Measurements from ENCODE around the gene ADAMTS17. TPM values are rescaled to one million over a fixed set of nuclear protein-coding genes. Genes with fewer than 3 reads are reported as not detected.

Gene ADAMTS17
- total RNA-seq, 2 experiments from 2014 or later: 0.99 to 1.2 TPM

- intact Hi-C loops (cut with micrococcal nuclease): no loop called here
- ChIA-PET POLR2A (no interaction called here), CTCF (no interaction called here)
- Mint-ChIP-seq H3K9me3 (no peaks in the 10 kb centered on the region), H3K27ac (no peak overlapping the region), H3K4me3 (no peak overlapping the region), H3K27me3 (no peaks in the 10 kb centered on the region), H3K4me1 (ENCODE audit: low read depth) (no peaks in the 10 kb centered on the region), H3K36me3 (no peaks in the 10 kb centered on the region)
- DNase-seq: no peak
These were observed 363.3 kb downstream of the ADAMTS17 start for GRCh38 chr15:99978426-99978825.

GRCh38 chr15:99977929-99978328 is 363.8 kb downstream of the ADAMTS17 start:
- H3K9me3 Mint-ChIP-seq: no peaks in the 10 kb centered on the region
- intact Hi-C loops (cut with micrococcal nuclease): no loop called here
- no peak overlapping the region for H3K27ac Mint-ChIP-seq
- H3K36me3 Mint-ChIP-seq: no peaks in the 10 kb centered on the region
- no peak overlapping the region for H3K4me3 Mint-ChIP-seq
- ChIA-PET POLR2A (no interaction called here), CTCF (interaction anchor here (0.6 kb wide), 1 partner anchor 705 kb away, joined by 3 read pairs; no protein-coding TSS in a partner anchor)
- H3K27me3 Mint-ChIP-seq: no peaks in the 10 kb centered on the region
- no peak for DNase-seq
- H3K4me1 Mint-ChIP-seq (ENCODE audit: low read depth): no peaks in the 10 kb centered on the region

DNA sequence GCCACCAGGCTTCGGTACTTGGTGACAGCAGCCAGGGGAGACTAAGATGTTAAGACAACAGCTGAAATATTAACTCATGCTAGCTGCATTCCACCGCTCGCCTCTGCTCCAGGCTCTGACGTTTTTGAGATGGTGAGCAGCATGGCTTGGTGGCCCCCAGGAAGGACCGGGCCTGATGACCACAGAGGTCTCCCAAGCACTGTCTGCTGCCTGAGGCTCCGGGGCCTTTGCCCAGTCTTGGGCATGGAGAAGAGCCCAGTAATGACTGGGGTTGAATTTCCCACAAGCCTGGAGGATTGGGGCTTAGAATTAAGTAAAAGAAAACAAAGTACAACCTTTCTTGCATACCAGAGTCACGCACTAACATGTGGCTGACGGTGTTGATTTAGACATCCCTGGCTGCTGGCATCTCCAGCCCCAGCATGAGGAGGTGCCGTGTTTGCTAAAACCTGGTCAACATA is 364.9 kb downstream of the ADAMTS17 start:
- no peaks in the 10 kb centered on the region for H3K36me3 Mint-ChIP-seq
- DNase-seq: no peak
- no peaks in the 10 kb centered on the region for H3K4me1 Mint-ChIP-seq (ENCODE audit: low read depth)
- intact Hi-C loops (cut with micrococcal nuclease): no loop called here
- no peak overlapping the region for H3K27ac Mint-ChIP-seq
- H3K9me3 Mint-ChIP-seq: no peaks in the 10 kb centered on the region
- H3K27me3 Mint-ChIP-seq: no peaks in the 10 kb centered on the region
- ChIA-PET CTCF (no interaction called here), POLR2A (no interaction called here)
- H3K4me3 Mint-ChIP-seq: no peak overlapping the region

DNA sequence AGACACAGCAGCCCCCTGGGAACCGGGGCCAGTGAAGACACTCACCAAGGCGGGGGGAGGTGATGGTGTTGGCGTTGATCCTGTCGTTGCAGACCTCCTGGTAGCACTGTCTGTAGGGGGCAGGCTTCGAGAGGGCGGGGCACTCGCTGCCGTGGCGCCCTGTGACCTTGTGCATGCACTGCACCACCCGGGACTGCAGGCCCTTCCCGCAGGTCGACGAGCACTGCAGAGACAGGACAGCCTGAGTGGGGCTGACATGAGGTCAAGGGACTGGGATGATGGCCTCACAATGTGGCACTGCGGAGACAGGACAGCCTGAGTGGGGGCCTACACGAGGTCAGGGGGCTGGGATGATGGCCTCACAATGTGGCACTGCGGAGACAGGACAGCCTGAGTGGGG is 365.8 kb downstream of the ADAMTS17 start:
- DNase-seq: no peak
- Mint-ChIP-seq H3K4me3 (no peak overlapping the region), H3K27me3 (no peaks in the 10 kb centered on the region), H3K9me3 (no peaks in the 10 kb centered on the region), H3K36me3 (no peaks in the 10 kb centered on the region), H3K4me1 (ENCODE audit: low read depth) (no peaks in the 10 kb centered on the region), H3K27ac (no peak overlapping the region)
- intact Hi-C loops (cut with micrococcal nuclease): no loop called here
- CTCF ChIA-PET: no interaction called here
- POLR2A ChIA-PET: no interaction called here

DNA sequence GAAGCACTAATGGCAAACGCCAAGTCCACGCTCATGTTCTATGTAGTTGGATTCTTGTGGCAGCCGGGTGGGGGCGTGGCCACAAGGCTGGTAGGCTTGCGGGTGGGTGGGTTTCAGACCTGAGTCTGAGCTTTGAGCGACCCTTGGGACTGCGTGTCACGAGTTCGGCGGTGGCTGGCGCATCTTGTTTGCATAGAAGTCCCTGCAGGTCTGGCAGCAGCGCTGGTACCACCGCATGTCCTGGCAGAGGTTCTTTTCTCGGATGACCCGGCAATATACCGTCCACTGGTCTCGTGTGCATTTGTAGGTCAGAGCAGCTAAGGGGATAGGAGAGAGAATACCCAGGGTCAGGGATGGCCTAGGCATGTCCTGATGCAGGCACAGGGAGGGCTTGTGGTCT is 367.5 kb downstream of the ADAMTS17 start:
- ChIA-PET CTCF (no interaction called here), POLR2A (no interaction called here)
- H3K4me3 Mint-ChIP-seq: no peak overlapping the region
- no peak for DNase-seq
- intact Hi-C loops (cut with micrococcal nuclease): no loop called here
- no peak overlapping the region for H3K27ac Mint-ChIP-seq
- H3K4me1 Mint-ChIP-seq (ENCODE audit: low read depth): no peaks in the 10 kb centered on the region
- H3K27me3 Mint-ChIP-seq: no peaks in the 10 kb centered on the region
- no peaks in the 10 kb centered on the region for H3K36me3 Mint-ChIP-seq
- no peaks in the 10 kb centered on the region for H3K9me3 Mint-ChIP-seq

DNA sequence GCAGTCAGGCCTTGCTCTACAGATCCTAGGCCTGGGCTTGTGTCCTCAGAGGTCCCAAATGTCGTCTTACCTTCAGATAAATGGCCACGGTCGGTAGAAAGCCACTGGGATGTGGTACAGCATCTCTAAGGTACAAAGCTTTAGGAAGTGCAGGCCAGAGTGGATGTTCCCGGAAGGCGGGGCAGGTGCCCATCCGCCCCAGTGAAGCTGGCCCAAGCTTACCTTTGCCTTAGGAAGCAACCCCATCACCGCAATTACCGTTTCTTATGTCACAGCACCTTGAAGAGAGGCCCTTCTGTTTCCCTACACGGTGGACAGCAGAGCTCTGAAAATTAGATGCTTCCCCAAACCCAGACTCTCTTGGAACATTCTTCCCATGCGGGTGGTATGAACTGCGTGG is 368.4 kb downstream of the ADAMTS17 start:
- Mint-ChIP-seq H3K4me3 (no peak overlapping the region), H3K27me3 (no peaks in the 10 kb centered on the region), H3K27ac (no peak overlapping the region), H3K36me3 (no peaks in the 10 kb centered on the region), H3K9me3 (no peaks in the 10 kb centered on the region), H3K4me1 (ENCODE audit: low read depth) (no peaks in the 10 kb centered on the region)
- ChIA-PET POLR2A (no interaction called here), CTCF (no interaction called here)
- no peak for DNase-seq
- intact Hi-C loops (cut with micrococcal nuclease): no loop called here

GRCh38 chr15:99970891-99971430 is 370.8 kb downstream of the ADAMTS17 start:
- POLR2A ChIA-PET: no interaction called here
- H3K4me3 Mint-ChIP-seq: no peak overlapping the region
- DNase-seq: no peak
- H3K27me3 Mint-ChIP-seq: no peaks in the 10 kb centered on the region
- H3K4me1 Mint-ChIP-seq (ENCODE audit: low read depth): no peaks in the 10 kb centered on the region
- CTCF ChIA-PET: no interaction called here
- H3K9me3 Mint-ChIP-seq: no peaks in the 10 kb centered on the region
- intact Hi-C loops (cut with micrococcal nuclease): no loop called here
- no peaks in the 10 kb centered on the region for H3K36me3 Mint-ChIP-seq
- no peak overlapping the region for H3K27ac Mint-ChIP-seq

DNA sequence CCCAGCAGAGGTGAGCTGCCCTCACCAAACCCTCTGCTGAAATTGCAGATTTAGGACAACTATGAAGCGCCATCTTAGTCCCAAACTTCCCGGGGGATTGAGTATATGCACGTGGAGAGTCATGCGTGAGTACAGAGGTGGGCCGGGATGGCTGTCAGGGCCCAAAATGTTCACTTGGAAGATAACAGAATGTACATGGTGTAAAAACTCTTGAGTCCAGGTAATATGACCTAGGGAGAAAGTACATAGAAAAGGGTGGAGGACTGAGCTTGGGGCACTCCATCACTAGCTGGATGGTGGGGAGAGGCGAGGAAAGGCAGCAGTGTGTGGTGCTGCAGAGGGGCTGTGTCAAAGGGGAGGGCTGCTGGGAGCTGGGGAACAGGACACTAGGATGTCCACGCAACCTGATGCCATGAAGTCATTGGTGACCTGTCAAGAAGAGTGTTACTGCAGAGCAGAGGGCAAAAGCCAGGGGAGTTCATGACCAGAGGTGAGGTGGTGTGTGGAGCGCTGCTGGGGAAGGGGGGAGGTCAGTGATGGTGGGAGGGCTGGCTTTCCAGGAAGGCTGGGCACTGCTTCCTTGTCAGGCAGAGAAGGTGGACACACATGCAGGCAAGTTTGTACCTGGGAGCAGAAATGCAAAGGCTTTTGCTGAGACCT is 372.4 kb downstream of the ADAMTS17 start:
- Mint-ChIP-seq H3K4me3 (no peak overlapping the region), H3K9me3 (no peaks in the 10 kb centered on the region), H3K27me3 (no peaks in the 10 kb centered on the region), H3K36me3 (no peaks in the 10 kb centered on the region), H3K27ac (no peak overlapping the region), H3K4me1 (ENCODE audit: low read depth) (no peaks in the 10 kb centered on the region)
- intact Hi-C loops (cut with micrococcal nuclease): no loop called here
- POLR2A ChIA-PET: no interaction called here
- no peak for DNase-seq
- CTCF ChIA-PET: interaction anchor here (0.5 kb wide), 1 partner anchor 164 kb away, joined by 3 read pairs; no protein-coding TSS in a partner anchor

DNA sequence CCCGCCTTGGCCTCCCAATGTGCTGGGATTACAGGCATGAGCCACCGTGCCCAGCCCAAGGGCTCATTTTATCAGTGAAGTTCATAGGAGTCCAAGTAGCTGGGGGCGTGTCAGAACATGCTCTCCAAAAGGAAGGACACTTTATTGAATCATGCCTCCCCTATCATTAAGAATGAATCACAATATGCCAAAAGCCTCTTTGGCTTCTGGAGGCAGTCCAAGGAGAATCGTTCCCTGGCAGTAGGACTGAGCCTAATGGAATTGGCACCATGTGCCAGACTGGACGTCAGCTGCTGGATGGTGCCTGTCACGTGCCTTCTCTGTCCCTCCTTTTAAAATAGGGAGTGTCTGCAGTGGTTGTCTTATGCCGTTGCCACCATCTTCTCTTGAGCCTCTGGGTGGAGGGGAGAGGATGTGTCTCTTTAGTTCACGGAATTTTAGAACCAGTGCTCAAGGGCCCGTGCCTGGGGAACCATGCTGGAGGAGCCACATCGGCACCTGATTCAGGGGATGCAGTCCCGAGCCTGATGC is 373.9 kb downstream of the ADAMTS17 start:
- intact Hi-C loops (cut with micrococcal nuclease): no loop called here
- no peaks in the 10 kb centered on the region for H3K4me1 Mint-ChIP-seq (ENCODE audit: low read depth)
- ChIA-PET CTCF (no interaction called here), POLR2A (no interaction called here)
- H3K9me3 Mint-ChIP-seq: no peaks in the 10 kb centered on the region
- H3K27me3 Mint-ChIP-seq: no peaks in the 10 kb centered on the region
- no peak for DNase-seq
- no peak overlapping the region for H3K27ac Mint-ChIP-seq
- no peaks in the 10 kb centered on the region for H3K36me3 Mint-ChIP-seq
- H3K4me3 Mint-ChIP-seq: no peak overlapping the region

GRCh38 chr15:99966815-99967214 is 375.0 kb downstream of the ADAMTS17 start:
- Mint-ChIP-seq H3K27ac (no peak overlapping the region), H3K9me3 (no peaks in the 10 kb centered on the region), H3K36me3 (no peaks in the 10 kb centered on the region), H3K27me3 (no peaks in the 10 kb centered on the region), H3K4me3 (no peak overlapping the region), H3K4me1 (ENCODE audit: low read depth) (no peaks in the 10 kb centered on the region)
- POLR2A ChIA-PET: no interaction called here
- DNase-seq: no peak
- CTCF ChIA-PET: no interaction called here
- intact Hi-C loops (cut with micrococcal nuclease): no loop called here

- Mint-ChIP-seq H3K4me1 (ENCODE audit: low read depth) (no peaks in the 10 kb centered on the region), H3K27me3 (peaks cover 4% of the 10 kb centered on the region), H3K9me3 (no peaks in the 10 kb centered on the region), H3K4me3 (no peak overlapping the region), H3K36me3 (no peaks in the 10 kb centered on the region), H3K27ac (no peak overlapping the region)
- intact Hi-C loops (cut with micrococcal nuclease): no loop called here
- DNase-seq: no peak
- POLR2A ChIA-PET: no interaction called here
- CTCF ChIA-PET: no interaction called here
These were observed 376.4 kb downstream of the ADAMTS17 start for GRCh38 chr15:99965376-99965775.

DNA sequence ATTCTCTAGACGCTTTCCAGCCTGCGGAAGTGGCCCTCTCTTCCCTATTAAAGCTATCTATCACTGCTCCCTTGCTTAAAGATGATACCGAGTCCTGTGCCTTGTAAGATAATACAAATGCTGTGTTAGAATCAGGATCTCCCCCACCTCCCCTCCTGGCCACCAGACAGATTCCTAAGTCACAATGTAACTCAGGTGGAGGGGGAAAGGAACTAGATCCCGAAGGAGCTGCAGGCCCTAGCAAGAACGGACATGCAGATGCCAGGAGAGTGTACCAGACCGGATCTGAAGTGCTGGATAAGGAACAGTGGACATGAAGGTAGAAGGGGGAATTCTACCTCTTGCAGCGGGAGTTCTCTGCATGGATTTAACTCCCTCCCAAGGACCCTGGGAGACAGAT is 377.8 kb downstream of the ADAMTS17 start:
- Mint-ChIP-seq H3K27me3 (peaks cover 8% of the 10 kb centered on the region), H3K27ac (no peak overlapping the region), H3K36me3 (no peaks in the 10 kb centered on the region), H3K4me1 (ENCODE audit: low read depth) (no peaks in the 10 kb centered on the region), H3K4me3 (no peak overlapping the region), H3K9me3 (no peaks in the 10 kb centered on the region)
- intact Hi-C loops (cut with micrococcal nuclease): no loop called here
- CTCF ChIA-PET: no interaction called here
- POLR2A ChIA-PET: no interaction called here
- no peak for DNase-seq

GRCh38 chr15:99963096-99963825 is 378.5 kb downstream of the ADAMTS17 start:
- peaks cover 4% of the 10 kb centered on the region for H3K4me1 Mint-ChIP-seq (ENCODE audit: low read depth)
- peaks cover 13% of the 10 kb centered on the region for H3K27me3 Mint-ChIP-seq
- H3K36me3 Mint-ChIP-seq: no peaks in the 10 kb centered on the region
- POLR2A ChIA-PET: no interaction called here
- no peak overlapping the region for H3K4me3 Mint-ChIP-seq
- intact Hi-C loops (cut with micrococcal nuclease): no loop called here
- DNase-seq: no peak
- CTCF ChIA-PET: interaction anchor here (0.6 kb wide), 1 partner anchor 71 kb away, joined by 3 read pairs; no protein-coding TSS in a partner anchor
- H3K9me3 Mint-ChIP-seq: no peaks in the 10 kb centered on the region
- no peak overlapping the region for H3K27ac Mint-ChIP-seq

Measured in activated CD4-positive, alpha-beta memory T cell treated with anti-CD3 and anti-CD28 coated beads for 36 hours (primary cell).